Right lung (tissue), 5 donors: ENCODE measurements around the gene GFI1B. TPM values are rescaled to one million over a fixed set of nuclear protein-coding genes. Genes with fewer than 3 reads are reported as not detected.
"Not testable (repeated sequence)": the region's sequence is repeated elsewhere in the genome, so short reads cannot be mapped to it uniquely, and the experiment has no call there.

ENCODE experiments used
- DNase-seq, 2 donors: peaks; one replicate each; pipeline ENCODE4 v3.0.0-alpha.2; 2013
- polyA plus RNA-seq, 5 donors: library from polyadenylated mRNA; unstranded; fragments of 120-200 nt; gene quantifications; one replicate each; pipeline versions ENCODE4 v1.2.1 to v1.2.3, GENCODE V29; 2013; ENCODE audit warnings: inconsistent platforms in 1 of 5, low replicate concordance in 1 of 5; ENCODE audit not compliant: insufficient read length in 5 of 5, insufficient read depth in 1 of 5

The GFI1B gene
- polyA plus RNA-seq, 5 donors = 0.70 to 1.6 (median 1.3) TPM

GRCh38 chr9:132967908-132968307 is 10.6 kb upstream of the GFI1B start:
- DNase-seq = not testable (repeated sequence)

GRCh38 chr9:132969783-132970182 is 8.7 kb upstream of the GFI1B start:
- no peak for DNase-seq

- no peak for DNase-seq
These were observed 8.0 kb upstream of the GFI1B start for GRCh38 chr9:132970324-132971062.

GRCh38 chr9:132973166-132973565 is 5.3 kb upstream of the GFI1B start:
- DNase-seq = no peak

GRCh38 chr9:132973713-132974112 is 4.8 kb upstream of the GFI1B start:
- DNase-seq = no peak

- DNase-seq = no peak
These were observed 2.5 kb upstream of the GFI1B start for GRCh38 chr9:132975961-132976360.

GRCh38 chr9:132976571-132976970 is 1.9 kb upstream of the GFI1B start:
- DNase-seq = no peak

GRCh38 chr9:132978112-132978450 is 413 bp upstream of the GFI1B start:
- DNase-seq = no peak

GRCh38 chr9:132980157-132980556 is 1.7 kb downstream of the GFI1B start:
- no peak for DNase-seq

- no peak for DNase-seq
These were observed 4.0 kb downstream of the GFI1B start for GRCh38 chr9:132982458-132982857.

- no peak for DNase-seq
These were observed 5.2 kb downstream of the GFI1B start for GRCh38 chr9:132983491-132984201.

- DNase-seq = no peak
These were observed 5.9 kb downstream of the GFI1B start for GRCh38 chr9:132984202-132985070.

- DNase-seq = no peak
These were observed 6.5 kb downstream of the GFI1B start for GRCh38 chr9:132985071-132985350.

- no peak for DNase-seq
These were observed 7.0 kb downstream of the GFI1B start for GRCh38 chr9:132985489-132985888.

- no peak for DNase-seq
These were observed 7.6 kb downstream of the GFI1B start for GRCh38 chr9:132986114-132986513.

- DNase-seq = no peak
These were observed 8.4 kb downstream of the GFI1B start for GRCh38 chr9:132986640-132987620.

GRCh38 chr9:132988244-132989013 is 9.9 kb downstream of the GFI1B start:
- no peak for DNase-seq

GRCh38 chr9:132989014-132989310 is 10.5 kb downstream of the GFI1B start:
- no peak for DNase-seq

GRCh38 chr9:132989414-132989996 is 11.0 kb downstream of the GFI1B start:
- DNase-seq = no peak

- not testable (repeated sequence) for DNase-seq
These were observed 11.6 kb downstream of the GFI1B start for GRCh38 chr9:132989998-132990557.
